HG03196 (cell line): ENCODE data around the gene DPAGT1.
"Not testable (repeated sequence)": the region's sequence is repeated elsewhere in the genome, so short reads cannot be mapped to it uniquely, and the experiment has no call there.

Experiments
- ATAC-seq: cut with Tn5 transposase; IDR thresholded peaks from one replicate; pipeline ENCODE4 v1.9.1; 2021; ENCODE audit not compliant: unreplicated experiment

The DPAGT1 gene

GRCh38 chr11:119116235-119116594, 14.6 kb upstream of the DPAGT1 start:
- ATAC-seq, result no peak

- ATAC-seq, result no peak
These were observed 14.0 kb upstream of the DPAGT1 start for GRCh38 chr11:119115484-119116234.

GRCh38 chr11:119114351-119114750, 12.7 kb upstream of the DPAGT1 start:
- ATAC-seq, result no peak

GRCh38 chr11:119113716-119114115, 12.1 kb upstream of the DPAGT1 start:
- ATAC-seq, result no peak

- ATAC-seq, result no peak
These were observed 10.8 kb upstream of the DPAGT1 start for GRCh38 chr11:119112314-119113020.

- no peak for ATAC-seq
These were observed 9.8 kb upstream of the DPAGT1 start for GRCh38 chr11:119111361-119111925.

GRCh38 chr11:119110439-119110838, 8.8 kb upstream of the DPAGT1 start:
- no peak for ATAC-seq

- ATAC-seq, result no peak
These were observed 8.2 kb upstream of the DPAGT1 start for GRCh38 chr11:119109843-119110242.

- no peak for ATAC-seq
These were observed 7.2 kb upstream of the DPAGT1 start for GRCh38 chr11:119108857-119109221.

GRCh38 chr11:119108146-119108856, 6.6 kb upstream of the DPAGT1 start:
- no peak for ATAC-seq

GRCh38 chr11:119107538-119108145, 6.0 kb upstream of the DPAGT1 start:
- ATAC-seq, result no peak

- ATAC-seq, result peak; percentile 59
These were observed 5.2 kb upstream of the DPAGT1 start, which contains the start of gene C2CD2L for GRCh38 chr11:119106564-119107537. C2CD2L (plus strand) TSS chr11:119107344; CDS start chr11:119107742, 398 bp downstream.

GRCh38 chr11:119103793-119104192, 2.1 kb upstream of the DPAGT1 start:
- ATAC-seq, result no peak

- not testable (repeated sequence) for ATAC-seq
These were observed 1.6 kb upstream of the DPAGT1 start for GRCh38 chr11:119103161-119103664.

- ATAC-seq, result peak; percentile 4
These were observed 477 bp downstream of the DPAGT1 start for GRCh38 chr11:119100994-119101758.

- ATAC-seq, result no peak
These were observed 1.2 kb downstream of the DPAGT1 start for GRCh38 chr11:119100246-119100970.

GRCh38 chr11:119099711-119100110, 1.9 kb downstream of the DPAGT1 start:
- ATAC-seq, result no peak
